Keratinocyte (primary cell): ENCODE results near the gene CREM. TPM values are rescaled to one million over a fixed set of nuclear protein-coding genes. Genes with fewer than 3 reads are reported as not detected.

Experiments used
- DNase-seq: peaks from one replicate; pipeline ENCODE4 v3.0.0-alpha.2; 2011; ENCODE audit warnings: low read depth, missing footprints, low spot score
- FAIRE-seq: peaks from 2 replicates; lab custom pipeline; 2011; peaks lifted over from hg19 to GRCh38; lab: Jason Lieb, UNC
- H2AFZ ChIP-seq: 2 replicates; pipeline ENCODE4 v1.6.0; 2012; ENCODE audit warnings: low read length, control low read depth, inconsistent platforms; ENCODE audit not compliant: control insufficient read depth
- H3K27ac ChIP-seq: 2 replicates; pipeline ENCODE4 v1.5.1; 2011; ENCODE audit warnings: low read length; ENCODE audit not compliant: control insufficient read depth, insufficient read depth
- H3K27me3 ChIP-seq: 3 replicates; pipeline ENCODE4 v1.6.0; 2011; ENCODE audit warnings: low read length; ENCODE audit not compliant: control insufficient read depth, insufficient read depth; ENCODE audit errors: extremely low read depth
- H3K36me3 ChIP-seq, 2 experiments: 2 replicates in 1 of 2; 3 replicates in 1 of 2; pipeline ENCODE4 v1.5.1; 2011; ENCODE audit warnings: low read length in 2 of 2, mild to moderate bottlenecking in 1 of 2; ENCODE audit not compliant: control insufficient read depth in 2 of 2, insufficient read depth in 2 of 2; ENCODE audit errors: extremely low read depth in 1 of 2
- H3K4me1 ChIP-seq: 3 replicates; pipeline ENCODE4 v1.5.1; 2011; ENCODE audit warnings: low read length; ENCODE audit not compliant: control insufficient read depth, insufficient read depth; ENCODE audit errors: extremely low read depth
- H3K4me2 ChIP-seq: 3 replicates; pipeline ENCODE4 v1.6.0; 2011; ENCODE audit warnings: low read depth, low read length; ENCODE audit not compliant: control insufficient read depth, insufficient read depth; ENCODE audit errors: extremely low read depth
- H3K4me3 ChIP-seq, 3 experiments: fragments of 200-600 bp in 1 of 3; sonication (generic) in 1 of 3; 2 replicates in 2 of 3; 3 replicates in 1 of 3; pipeline ENCODE4 v1.5.1; 2011 to 2016; ENCODE audit warnings: low read length in 3 of 3, mild to moderate bottlenecking in 3 of 3, control low read depth in 2 of 3, inconsistent platforms in 1 of 3, low read depth in 1 of 3, mixed read lengths in 1 of 3, mixed run types in 1 of 3, moderate library complexity in 1 of 3; ENCODE audit not compliant: control insufficient read depth in 2 of 3, insufficient read depth in 2 of 3; ENCODE audit errors: extremely low read depth in 1 of 3
- H3K79me2 ChIP-seq: 2 replicates; pipeline ENCODE4 v1.6.0; 2012; ENCODE audit warnings: low read length; ENCODE audit not compliant: control insufficient read depth, insufficient read depth
- H3K9ac ChIP-seq: 3 replicates; pipeline ENCODE4 v1.6.0; 2011; ENCODE audit warnings: low read length; ENCODE audit not compliant: control insufficient read depth, insufficient read depth; ENCODE audit errors: extremely low read depth
- H3K9me1 ChIP-seq: 3 replicates; pipeline ENCODE4 v1.6.0; 2011; ENCODE audit warnings: low read length; ENCODE audit not compliant: control insufficient read depth, insufficient read depth; ENCODE audit errors: extremely low read depth
- H3K9me3 ChIP-seq: 2 replicates; pipeline ENCODE4 v1.5.1; 2012; ENCODE audit warnings: low read depth, low read length; ENCODE audit not compliant: control insufficient read depth
- H4K20me1 ChIP-seq: 3 replicates; pipeline ENCODE4 v1.6.0; 2011; ENCODE audit warnings: low read length; ENCODE audit not compliant: control insufficient read depth, insufficient read depth; ENCODE audit errors: extremely low read depth
- EZH2 ChIP-seq: IDR thresholded peaks from one replicate; pipeline ENCODE4 v1.6.1; 2012; ENCODE audit warnings: inconsistent platforms, mild to moderate bottlenecking, low read length, moderate library complexity
- dilution Hi-C: fragments of 300-500 bp; cut with MboI; formaldehyde crosslinking; loops from one replicate; pipeline ENCODE4 v1.7.0; 2020; ENCODE audit warnings: low sequenced_read_pairs; ENCODE audit not compliant: extremely low pct_ligation_motif_present
- polyA plus RNA-seq, 5 experiments: library from polyadenylated mRNA; depleted of rRNA in 3 of 5; stranded (reverse) in 3 of 5; stranded (forward) in 1 of 5; unstranded in 1 of 5; fragments of >200 nt; gene quantifications; 1 replicate in 1 of 5; 2 replicates in 3 of 5; 3 replicates in 1 of 5; pipeline versions ENCODE4 v1.2.1 to v1.2.3, GENCODE V29; 2011 to 2012; ENCODE audit warnings: missing spikeins in 2 of 5, low read depth in 1 of 5, low replicate concordance in 1 of 5
- TF ChIP-seq, protein P1 (sequence below), 3 experiments: IDR thresholded peaks in 1 of 3; conservative IDR thresholded peaks in 1 of 3; optimal IDR thresholded peaks in 1 of 3; 2 replicates in 2 of 3; 3 replicates in 1 of 3; pipeline versions ENCODE3 to v1.5.1; 2011; ENCODE audit warnings: low read length in 3 of 3, mild to moderate bottlenecking in 3 of 3, moderate library complexity in 2 of 3, control low read depth in 1 of 3, inconsistent platforms in 1 of 3; ENCODE audit not compliant: insufficient read depth in 2 of 3; ENCODE audit errors: extremely low read depth in 1 of 3

CREM gene
- polyA plus RNA-seq, 1 donor (not counting 4 experiments of a cell fraction or from before 2014, with no cell fraction given), result 23.3 TPM

- Histone ChIP-seq H4K20me1 (no peaks in the 10 kb centered on the region), H2AFZ (no peak overlapping the region), H3K79me2 (no peaks in the 10 kb centered on the region), H3K9ac (no peak overlapping the region), H3K27ac (no peak overlapping the region), H3K36me3 (no peaks in the 10 kb centered on the region), H3K9me3 (no peaks in the 10 kb centered on the region), H3K4me3 (no peak overlapping the region), H3K27me3 (no peaks in the 10 kb centered on the region), H3K9me1 (no peaks in the 10 kb centered on the region), H3K4me1 (no peaks in the 10 kb centered on the region), H3K4me2 (no peak overlapping the region)
- dilution Hi-C loops, result no loop called here
- DNase-seq, result no peak
- TF ChIP-seq, protein P1, sequence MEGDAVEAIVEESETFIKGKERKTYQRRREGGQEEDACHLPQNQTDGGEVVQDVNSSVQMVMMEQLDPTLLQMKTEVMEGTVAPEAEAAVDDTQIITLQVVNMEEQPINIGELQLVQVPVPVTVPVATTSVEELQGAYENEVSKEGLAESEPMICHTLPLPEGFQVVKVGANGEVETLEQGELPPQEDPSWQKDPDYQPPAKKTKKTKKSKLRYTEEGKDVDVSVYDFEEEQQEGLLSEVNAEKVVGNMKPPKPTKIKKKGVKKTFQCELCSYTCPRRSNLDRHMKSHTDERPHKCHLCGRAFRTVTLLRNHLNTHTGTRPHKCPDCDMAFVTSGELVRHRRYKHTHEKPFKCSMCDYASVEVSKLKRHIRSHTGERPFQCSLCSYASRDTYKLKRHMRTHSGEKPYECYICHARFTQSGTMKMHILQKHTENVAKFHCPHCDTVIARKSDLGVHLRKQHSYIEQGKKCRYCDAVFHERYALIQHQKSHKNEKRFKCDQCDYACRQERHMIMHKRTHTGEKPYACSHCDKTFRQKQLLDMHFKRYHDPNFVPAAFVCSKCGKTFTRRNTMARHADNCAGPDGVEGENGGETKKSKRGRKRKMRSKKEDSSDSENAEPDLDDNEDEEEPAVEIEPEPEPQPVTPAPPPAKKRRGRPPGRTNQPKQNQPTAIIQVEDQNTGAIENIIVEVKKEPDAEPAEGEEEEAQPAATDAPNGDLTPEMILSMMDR (optimal IDR thresholded peaks at IDR 0.05 in 1 of 3, IDR thresholded peaks at IDR 0.05 in 1 of 3, conservative IDR thresholded peaks at IDR 0.05 in 1 of 3; ENCODE audit: extremely low read depth in 1 of 3, insufficient read depth in 2 of 3, low read length in 3 of 3), result no peak
- TF ChIP-seq EZH2, result no peak
- FAIRE-seq, result no peak
Observed at GRCh38 chr10:35203745-35204144, 77.1 kb downstream of the CREM start.

DNA sequence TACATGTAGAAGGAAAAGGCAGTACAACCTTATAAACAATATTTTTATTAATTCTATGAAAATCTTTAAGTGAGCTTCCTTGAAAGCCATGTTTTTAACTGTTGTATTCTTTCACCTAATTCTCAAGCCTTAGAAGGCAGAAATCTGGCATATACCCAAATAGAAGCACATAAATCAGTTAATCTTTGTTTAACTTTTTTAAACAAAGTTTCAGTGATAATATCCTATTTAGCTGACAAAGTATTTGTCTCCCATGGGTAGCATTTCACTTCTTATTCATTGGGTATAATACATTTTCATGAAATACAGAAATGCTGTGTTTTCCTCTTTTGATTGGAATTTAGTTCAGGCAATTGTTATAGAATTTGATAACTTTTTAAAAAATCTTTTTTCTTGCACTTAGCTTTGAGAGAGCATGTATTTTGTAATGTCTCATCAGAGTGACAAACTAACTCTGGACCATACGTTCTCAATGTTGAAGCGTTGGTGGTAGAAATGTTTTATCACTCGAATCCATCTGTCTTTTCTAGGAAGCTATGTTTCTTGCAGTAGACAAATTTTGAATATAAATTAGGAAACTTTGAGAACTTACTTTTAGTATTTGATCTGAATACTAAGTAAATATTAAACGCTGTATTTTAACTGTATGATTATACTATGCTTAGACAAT, 78.1 kb downstream of the CREM start:
- no peak overlapping the region for H3K27ac ChIP-seq
- H3K27me3 ChIP-seq, result no peaks in the 10 kb centered on the region
- H4K20me1 ChIP-seq, result no peaks in the 10 kb centered on the region
- TF ChIP-seq, protein P1 (optimal IDR thresholded peaks at IDR 0.05 in 1 of 3, IDR thresholded peaks at IDR 0.05 in 1 of 3, conservative IDR thresholded peaks at IDR 0.05 in 1 of 3; ENCODE audit: extremely low read depth in 1 of 3, insufficient read depth in 2 of 3, low read length in 3 of 3), result no peak
- no peak for TF ChIP-seq EZH2
- no peaks in the 10 kb centered on the region for H3K36me3 ChIP-seq
- H3K9ac ChIP-seq, result no peak overlapping the region
- dilution Hi-C loops, result no loop called here
- no peak overlapping the region for H3K4me3 ChIP-seq
- no peak overlapping the region for H3K4me2 ChIP-seq
- H3K79me2 ChIP-seq, result no peaks in the 10 kb centered on the region
- no peak overlapping the region for H2AFZ ChIP-seq
- H3K9me3 ChIP-seq, result no peaks in the 10 kb centered on the region
- H3K4me1 ChIP-seq, result no peaks in the 10 kb centered on the region
- DNase-seq, result no peak
- FAIRE-seq, result no peak
- H3K9me1 ChIP-seq, result no peaks in the 10 kb centered on the region
